SK-N-SH (cell line): ENCODE data around the gene SPIRE2.

Experiments used
- CHD2 ChIP-seq: fragments of 150-350 bp; IDR thresholded peaks from 2 replicates; pipeline ENCODE4 v1.6.1; 2018; ENCODE audit warnings: low read length; ENCODE audit not compliant: partially characterized antibody
- EP300 ChIP-seq, 2 experiments: IDR thresholded peaks; 2 replicates each; pipeline versions ENCODE4 v1.4.0 to v1.6.1; 2012; ENCODE audit warnings: borderline replicate concordance in 1 of 2, low read depth in 1 of 2, low read length in 1 of 2
- NRF1 ChIP-seq: IDR thresholded peaks from 2 replicates; pipeline ENCODE4 v1.6.1; 2012; ENCODE audit warnings: low read depth, mild to moderate bottlenecking, low read length
- RCOR1 ChIP-seq: fragments of 150-350 bp; IDR thresholded peaks from 2 replicates; pipeline ENCODE4 v1.6.1; 2017; ENCODE audit warnings: antibody characterized with exemption, low read length
- TF ChIP-seq, protein P1 (sequence below): fragments of 200-600 bp; sonication (generic); IDR thresholded peaks from 2 replicates; pipeline ENCODE4 v1.6.1; 2017; ENCODE audit warnings: antibody characterized with exemption, mild to moderate bottlenecking, moderate library complexity

DNA sequence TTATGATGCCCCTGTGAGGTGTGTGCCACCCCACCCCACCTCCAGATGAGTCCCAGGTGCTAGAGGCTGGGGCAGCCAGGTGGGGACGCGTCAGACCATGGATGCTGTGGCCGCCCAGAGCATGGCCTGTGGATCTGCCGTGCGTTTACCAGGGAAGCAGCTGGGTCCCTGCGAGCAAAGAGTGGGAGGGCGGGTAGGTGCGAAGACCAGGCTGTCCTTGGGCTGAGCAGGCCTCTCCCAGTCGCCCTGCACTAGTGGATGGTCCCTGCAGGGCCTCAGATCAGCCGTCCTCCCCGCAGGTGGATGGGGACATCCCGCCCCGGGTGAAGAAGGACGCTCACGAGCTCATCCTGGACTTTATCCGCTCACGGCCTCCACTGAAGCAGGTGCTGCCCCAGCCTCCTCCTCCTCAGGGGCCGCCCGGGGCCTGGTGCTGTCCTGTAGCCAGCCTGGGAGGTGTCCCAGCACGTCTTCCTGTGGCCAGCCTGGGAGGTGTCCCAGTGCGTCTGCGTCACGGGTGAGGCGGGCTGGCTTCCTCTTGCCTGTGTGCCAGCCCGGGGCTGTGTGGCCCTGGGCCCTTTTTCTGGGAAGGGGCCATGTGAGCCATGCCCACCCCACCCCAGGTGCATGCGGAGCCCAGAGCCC, 27.1 kb downstream of the SPIRE2 start:
- no peak for TF ChIP-seq CHD2
- no peak for TF ChIP-seq EP300 (IDR thresholded peaks at IDR 0.05; ENCODE audit: borderline replicate concordance in 1 of 2, low read depth in 1 of 2, low read length in 1 of 2)
- TF ChIP-seq, protein P1, sequence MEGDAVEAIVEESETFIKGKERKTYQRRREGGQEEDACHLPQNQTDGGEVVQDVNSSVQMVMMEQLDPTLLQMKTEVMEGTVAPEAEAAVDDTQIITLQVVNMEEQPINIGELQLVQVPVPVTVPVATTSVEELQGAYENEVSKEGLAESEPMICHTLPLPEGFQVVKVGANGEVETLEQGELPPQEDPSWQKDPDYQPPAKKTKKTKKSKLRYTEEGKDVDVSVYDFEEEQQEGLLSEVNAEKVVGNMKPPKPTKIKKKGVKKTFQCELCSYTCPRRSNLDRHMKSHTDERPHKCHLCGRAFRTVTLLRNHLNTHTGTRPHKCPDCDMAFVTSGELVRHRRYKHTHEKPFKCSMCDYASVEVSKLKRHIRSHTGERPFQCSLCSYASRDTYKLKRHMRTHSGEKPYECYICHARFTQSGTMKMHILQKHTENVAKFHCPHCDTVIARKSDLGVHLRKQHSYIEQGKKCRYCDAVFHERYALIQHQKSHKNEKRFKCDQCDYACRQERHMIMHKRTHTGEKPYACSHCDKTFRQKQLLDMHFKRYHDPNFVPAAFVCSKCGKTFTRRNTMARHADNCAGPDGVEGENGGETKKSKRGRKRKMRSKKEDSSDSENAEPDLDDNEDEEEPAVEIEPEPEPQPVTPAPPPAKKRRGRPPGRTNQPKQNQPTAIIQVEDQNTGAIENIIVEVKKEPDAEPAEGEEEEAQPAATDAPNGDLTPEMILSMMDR = no peak
- no peak for TF ChIP-seq NRF1
- no peak for TF ChIP-seq RCOR1
